ENCODE results near the gene FASN.

Gene FASN

DNA sequence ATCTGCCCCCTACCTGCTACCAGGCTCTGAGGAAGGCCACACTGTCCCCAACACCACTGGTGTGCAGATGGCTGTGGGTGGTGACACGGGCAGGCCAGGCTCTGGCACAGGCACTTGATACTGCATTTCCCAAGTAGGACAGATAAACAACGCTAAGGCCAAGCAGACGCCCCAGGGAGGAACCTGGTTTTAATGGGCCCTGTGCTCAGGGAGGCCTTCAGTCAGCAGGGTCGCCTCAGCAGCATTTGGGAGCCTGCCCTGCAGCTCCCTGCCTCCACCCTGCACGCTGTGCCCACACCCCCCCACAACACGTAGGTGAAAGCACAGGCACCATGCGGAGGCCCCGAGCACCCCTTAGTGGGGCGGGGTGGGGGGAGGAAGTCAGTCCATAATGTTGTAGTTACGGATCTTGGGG is 3.3 kb upstream of the FASN start:
- DNase-seq (ENCODE audit: low read depth in 2 of 2) = no peak

DNA sequence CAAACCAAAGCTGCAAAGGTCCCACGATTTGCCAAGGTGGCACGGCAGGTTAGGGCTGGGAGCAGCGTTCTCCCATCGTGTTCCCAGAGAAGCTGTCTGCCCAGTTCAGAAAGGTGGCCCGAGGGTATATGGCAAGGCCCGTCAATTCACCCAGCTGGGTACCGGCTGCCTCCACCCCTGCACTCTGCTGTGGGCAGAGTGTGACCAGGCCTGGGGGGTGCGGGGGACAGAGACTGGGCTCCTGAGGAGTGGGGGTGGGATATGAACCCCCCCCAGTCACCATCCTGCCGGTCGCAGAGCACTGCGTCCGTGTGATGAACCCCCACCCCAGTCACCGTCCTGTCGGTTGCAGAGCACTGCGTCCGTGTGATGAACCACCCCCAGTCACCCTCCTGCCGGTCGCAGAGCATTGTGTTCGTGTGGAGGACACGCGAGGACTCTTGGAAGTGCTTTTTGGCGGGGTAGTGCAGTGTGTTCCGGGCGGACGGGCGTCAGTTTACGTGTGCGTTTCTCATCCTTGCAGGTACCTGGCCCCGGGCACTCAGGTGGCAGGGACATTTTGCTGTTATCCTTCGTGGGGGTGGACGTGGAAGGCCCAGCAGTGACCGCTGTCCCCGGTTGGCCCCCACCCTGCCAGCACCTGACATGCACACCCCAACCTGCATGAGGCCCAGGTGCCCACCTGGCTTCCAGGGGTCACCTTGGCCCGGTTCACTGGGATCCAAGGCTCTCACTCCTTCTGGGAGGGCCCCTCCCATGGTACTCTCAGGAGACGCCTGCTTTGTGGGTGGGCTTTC is 2.7 kb upstream of the FASN start:
- no peak for DNase-seq (ENCODE audit: low read depth in 2 of 2)

- DNase-seq (ENCODE audit: low read depth in 2 of 2) = no peak
Observed at GRCh38 chr17:82098939-82099763, 1.1 kb upstream of the FASN start.

DNA sequence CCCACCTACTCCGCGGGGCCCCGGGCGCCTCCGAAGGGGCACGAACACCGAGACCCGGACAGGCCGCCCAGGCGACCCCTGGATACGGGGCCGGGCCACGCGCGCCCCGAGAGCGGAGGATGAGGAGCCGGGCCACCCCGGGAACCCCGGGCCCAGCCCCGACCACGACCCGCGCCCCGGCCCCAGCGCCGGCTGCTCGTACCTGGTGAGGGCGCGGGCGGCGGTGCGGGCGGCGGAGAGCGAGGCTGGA is 192 bp downstream of the FASN start:
- DNase-seq (ENCODE audit: low read depth in 2 of 2) = no peak

DNA sequence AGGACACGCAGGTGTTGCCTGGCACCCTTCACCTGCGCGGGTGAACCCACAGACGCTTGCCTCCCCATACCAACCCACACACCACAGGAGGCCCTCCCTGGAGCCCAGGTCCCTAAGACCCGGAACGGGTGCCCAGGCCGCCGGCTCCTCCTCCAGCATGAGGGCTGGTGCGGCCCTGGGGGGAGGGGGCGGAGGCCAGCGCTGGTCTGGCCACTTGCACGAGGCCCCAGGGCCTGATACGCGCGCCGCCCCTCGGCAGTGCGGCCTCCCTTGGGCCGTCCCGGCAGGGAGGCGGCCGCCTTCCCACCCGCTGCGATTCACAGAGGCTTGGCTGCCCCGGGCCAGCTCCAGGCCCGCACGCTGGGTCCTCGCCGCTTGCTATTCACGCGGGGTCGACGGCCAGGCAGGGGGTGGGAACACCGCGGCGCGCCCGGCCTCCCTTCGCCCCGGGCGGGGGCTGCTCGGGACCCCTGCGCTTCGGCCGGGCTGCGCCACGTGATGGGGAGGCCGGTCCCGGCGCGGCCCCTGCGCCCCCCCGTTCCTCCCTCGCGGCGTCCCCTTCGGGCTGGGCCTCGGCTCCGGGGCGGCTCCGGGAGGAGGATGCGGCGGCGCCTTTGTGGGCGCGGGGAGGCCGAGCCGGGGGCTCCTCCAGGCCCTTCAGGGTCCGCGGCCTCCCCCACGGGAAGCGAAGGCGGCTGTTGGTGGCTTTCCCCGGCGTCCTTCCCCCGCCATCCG is 685 bp downstream of the FASN start:
- peak in 1 of 2 donors; percentile 18 for DNase-seq (ENCODE audit: low read depth in 2 of 2)

- no peak for DNase-seq (ENCODE audit: low read depth in 2 of 2)
Observed at GRCh38 chr17:82096709-82097183, 1.3 kb downstream of the FASN start.

DNA sequence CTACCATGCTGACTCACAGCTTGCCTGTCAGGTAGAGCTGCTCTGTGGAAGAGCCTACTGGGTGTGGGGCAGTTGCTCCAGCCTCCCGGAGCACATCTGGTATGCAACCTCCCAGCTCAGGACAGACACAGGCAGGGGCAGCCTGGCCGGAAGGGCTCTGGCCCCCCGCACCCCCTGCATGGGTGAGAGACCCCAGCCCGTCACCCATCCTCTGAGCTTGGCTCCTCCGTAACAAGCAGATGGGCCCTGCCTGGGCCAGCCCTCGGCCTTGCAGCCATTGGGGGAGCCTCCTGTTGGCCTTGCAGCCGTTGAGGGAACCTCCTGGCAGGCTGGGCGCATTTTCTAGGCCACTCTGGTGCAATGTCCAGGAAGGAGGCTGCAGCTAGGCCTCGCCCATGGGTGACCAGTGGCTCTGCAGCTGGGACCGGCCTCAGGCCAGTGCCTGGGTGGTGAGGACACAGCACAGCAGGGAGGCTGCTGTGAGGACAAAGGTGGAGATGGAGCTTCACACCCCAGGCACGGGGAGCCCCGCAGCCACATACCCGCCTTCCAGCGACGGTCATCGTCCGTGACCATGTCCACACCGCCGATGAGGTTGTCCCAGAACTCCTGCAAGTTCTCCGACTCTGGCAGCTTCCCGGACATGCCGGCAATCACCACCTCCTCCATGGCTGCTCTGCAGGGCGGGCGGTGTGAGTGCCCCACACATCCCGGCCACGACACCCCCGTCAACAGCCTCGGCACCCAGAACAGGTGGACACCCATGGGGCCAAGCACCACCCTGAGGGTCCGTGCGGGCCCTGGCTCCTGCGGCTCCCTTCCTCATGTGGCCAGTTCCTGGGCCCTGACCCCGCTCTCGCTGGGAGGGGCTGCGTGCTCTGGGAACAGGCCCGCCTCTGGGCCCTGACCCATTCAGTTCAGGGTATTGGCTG is 2.0 kb downstream of the FASN start:
- no peak for DNase-seq (ENCODE audit: low read depth in 2 of 2)

DNA sequence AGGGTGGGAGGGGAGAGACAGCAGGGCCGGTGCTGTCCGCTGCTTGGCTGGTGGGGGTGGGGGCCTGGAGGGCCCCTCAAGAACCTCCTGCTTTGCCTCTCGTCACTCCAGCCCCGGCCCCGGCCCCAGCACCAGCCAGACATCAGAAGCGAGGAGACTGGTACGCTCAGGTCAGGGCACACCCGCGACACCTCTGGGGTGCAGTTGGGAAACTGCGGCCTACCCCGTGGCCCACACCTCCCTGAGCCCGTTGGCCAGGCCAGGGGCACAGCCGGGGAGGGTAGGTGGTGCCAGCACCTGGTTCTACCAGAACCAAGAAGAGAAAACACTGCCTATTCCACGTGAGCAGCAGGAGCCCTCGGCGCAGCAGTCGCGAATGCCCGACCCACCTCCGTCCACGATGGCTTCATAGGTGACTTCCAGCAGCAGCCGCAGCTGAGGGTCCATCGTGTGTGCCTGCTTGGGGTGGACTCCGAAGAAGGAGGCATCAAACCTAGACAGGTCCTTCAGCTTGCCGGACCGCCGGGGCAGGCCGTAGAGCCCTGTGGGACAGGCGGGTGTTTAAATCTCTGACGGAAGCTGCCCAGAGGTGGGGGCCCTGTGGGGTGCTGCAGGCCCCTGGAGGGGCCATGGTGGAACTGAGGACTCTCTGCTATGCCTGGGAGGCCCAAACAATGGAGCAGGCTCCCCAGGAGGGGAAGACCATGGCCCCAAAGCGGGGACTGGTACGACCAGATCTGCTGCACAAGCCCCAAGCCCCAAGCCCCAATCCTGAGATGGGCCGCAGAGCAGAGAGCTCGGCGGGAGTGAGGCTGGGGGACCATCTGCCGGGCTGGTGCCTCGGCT is 2.9 kb downstream of the FASN start:
- no peak for DNase-seq (ENCODE audit: low read depth in 2 of 2)

DNA sequence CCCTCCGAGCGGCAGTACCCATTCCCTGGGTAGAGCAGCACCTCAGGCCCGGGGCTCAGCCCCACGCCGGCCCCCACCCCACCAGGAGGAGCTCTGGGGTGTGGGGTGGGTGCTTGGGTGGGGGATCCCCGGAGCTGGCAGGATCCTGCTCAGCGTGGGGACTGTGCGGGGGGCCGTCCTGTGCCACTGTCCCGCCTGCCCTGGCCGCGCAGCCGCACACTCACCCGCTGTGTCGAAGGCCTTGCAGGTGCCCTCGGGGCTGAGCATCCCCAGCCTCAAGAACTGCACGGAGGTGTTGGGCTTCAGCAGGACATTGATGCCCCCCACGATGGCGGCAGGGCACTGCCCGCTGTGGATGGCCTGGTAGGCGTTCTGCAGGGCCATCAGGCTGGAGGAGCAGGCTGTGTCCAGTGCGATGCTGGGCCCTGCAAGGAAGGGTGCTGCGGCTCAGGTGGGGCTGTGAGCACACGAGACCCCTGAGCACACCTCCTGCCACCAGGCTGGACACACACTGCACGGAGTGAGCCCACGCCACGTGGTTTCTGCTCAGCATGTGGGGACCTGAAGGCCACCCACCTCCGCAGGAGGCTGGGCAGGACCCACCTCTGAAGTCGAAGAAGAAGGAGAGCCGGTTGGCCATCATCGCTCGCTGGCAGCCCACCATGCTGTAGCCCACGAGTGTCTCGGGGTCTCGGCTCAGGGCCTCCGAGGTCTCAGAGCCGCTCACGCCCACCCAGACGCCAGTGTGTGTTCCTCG is 4.9 kb downstream of the FASN start:
- no peak for DNase-seq (ENCODE audit: low read depth in 2 of 2)

DNA sequence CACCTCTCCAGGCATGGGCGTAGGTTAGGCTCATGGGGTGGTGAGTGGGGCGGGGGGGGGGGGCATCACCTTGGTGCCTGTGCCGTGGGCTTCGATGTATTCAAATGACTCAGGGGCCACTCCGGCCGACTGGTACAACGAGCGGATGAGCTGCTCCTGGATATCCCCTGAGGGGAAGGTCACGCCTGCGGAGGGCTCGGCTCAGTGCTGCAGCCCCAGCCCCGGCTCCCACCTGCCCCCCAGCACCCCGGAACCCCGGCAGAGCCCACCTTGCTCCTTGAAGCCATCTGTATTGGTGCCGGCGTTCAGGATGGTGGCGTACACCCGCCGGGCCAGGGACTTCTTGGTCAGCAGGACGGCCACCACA is 5.4 kb downstream of the FASN start:
- DNase-seq (ENCODE audit: low read depth in 2 of 2) = no peak

DNA sequence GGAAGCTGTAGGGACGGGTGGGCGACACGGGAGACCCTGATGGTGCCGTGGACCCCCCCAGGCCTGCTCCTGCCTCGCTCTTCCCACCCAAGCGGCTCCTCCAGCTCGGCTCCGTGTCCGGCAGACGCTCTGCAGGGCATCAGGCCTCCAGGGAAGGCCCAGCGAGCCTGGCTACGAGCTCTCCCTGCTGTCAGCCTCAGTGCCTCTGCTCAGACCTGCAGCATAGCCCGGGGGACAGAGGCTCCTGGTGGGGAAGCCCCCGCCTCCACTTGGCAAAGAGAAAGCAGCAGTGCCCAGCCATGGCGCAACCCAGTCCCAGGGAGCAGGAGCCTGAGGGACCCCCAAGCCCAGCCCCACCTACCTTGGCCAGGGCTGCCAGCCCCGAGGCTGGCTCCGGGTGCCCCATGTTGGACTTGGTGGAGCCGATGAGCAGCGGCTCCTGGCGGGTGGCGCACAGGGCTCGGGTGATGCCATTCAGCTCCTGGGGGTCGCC is 5.9 kb downstream of the FASN start:
- DNase-seq (ENCODE audit: low read depth in 2 of 2) = no peak

- DNase-seq (ENCODE audit: low read depth in 2 of 2) = no peak
Observed at GRCh38 chr17:82091264-82092066, 6.6 kb downstream of the FASN start.

DNA sequence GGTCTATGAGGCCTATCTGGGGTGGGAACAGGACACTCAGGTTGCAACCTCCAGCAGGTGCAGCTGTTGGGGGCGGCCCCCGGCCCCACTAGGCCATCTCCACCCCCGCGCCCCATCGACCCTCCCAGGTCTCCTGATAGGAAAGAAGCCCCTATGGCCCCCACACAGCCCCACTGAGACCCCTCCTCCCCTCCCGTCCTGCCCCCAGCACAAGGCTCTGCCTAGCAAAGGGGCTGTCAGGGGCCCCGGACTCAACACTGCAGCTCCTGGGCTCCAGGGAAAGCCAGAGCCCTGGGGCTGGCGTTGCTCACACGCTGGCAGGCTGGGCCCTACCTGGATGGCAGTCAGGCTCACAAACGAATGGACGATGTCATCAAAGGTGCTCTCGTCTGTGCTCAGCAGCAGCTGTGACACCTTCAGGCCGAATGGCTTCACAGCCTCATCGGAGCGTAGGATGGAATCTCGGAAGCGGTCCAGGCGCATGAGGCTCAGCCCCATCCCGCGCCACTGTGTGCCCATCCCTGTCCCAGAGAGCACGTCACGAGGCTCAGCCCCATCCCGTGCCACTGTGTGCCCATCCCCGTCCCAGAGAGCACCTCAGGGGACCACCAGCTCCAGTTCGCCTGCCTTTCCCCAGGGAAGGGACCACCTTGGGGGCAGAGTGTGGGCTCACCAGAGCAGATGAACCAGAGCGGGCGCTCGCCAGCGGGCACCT is 7.3 kb downstream of the FASN start:
- no peak for DNase-seq (ENCODE audit: low read depth in 2 of 2)

DNA sequence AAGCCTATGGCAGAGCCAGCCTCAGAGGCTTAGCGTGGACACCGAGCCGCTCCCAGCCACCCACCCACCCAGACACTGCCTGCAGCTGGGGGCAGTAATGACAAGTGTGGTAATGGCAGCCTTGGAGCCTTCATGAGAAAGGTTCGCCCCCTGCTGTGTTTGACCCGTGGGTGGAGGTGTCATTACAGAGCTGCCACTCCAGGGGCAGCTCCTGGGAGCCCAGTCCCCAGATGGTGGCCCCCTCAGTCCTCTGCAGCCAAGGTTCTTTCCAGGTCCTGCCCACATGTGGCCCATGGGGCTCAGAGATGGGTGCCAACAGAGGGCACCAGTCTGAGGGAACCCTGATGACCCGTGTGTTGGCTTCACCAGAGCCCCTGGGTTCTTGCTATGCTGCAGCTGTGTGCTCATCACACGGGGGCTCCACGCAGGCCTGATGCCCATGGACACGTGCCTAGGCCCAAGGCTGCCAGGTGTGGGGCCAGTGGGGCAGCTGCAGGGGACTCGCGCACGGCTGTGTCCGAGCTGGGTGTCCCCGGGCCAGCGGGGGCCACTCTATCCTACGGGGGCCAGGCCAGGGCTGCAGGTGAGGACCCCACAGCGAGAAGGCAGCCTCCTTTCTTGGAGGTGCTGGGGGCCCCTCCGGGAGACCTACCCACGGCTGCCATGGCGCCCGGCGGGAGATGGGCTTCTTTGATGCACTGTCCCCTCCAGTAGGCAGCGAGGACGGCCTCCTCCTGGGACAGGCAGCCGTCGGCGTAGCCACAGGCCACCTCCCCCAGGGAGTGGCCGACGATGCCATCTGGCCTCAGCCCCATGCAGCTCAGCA is 8.1 kb downstream of the FASN start:
- no peak for DNase-seq (ENCODE audit: low read depth in 2 of 2)

GRCh38 chr17:82088838-82089722 is 9.0 kb downstream of the FASN start:
- DNase-seq (ENCODE audit: low read depth in 2 of 2) = no peak

All from stimulated activated CD8-positive, alpha-beta memory T cell treated with anti-CD3 and anti-CD28 coated beads, Interleukin-2, amount 100 ng/mL, for 48 hours (primary cell).